Neural progenitor cell (in vitro differentiated cells): ENCODE measurements around the gene SPRED2. TPM values are rescaled to one million over a fixed set of nuclear protein-coding genes. Genes with fewer than 3 reads are reported as not detected.

Experiments used
- DNase-seq: peaks from one replicate; pipeline ENCODE4 v3.0.0-alpha.2; 2016; ENCODE audit warnings: low spot score
- H2AFZ ChIP-seq: fragments of 200-600 bp; sonication (generic); replicated peaks from 2 replicates; pipeline ENCODE4 v1.6.1; 2016; ENCODE audit warnings: antibody characterized with exemption
- H3F3A ChIP-seq: fragments of 200-600 bp; sonication (generic); 2 replicates; pipeline ENCODE4 v1.6.1; 2016; ENCODE audit warnings: antibody characterized with exemption, low read depth
- H3K27ac ChIP-seq: fragments of 200-600 bp; sonication (generic); 2 replicates; pipeline ENCODE4 v1.5.1; 2016; ENCODE audit warnings: mild to moderate bottlenecking
- H3K27me3 ChIP-seq: fragments of 200-600 bp; sonication (generic); 2 replicates; pipeline ENCODE4 v1.6.1; 2016; ENCODE audit warnings: mild to moderate bottlenecking, moderate library complexity
- H3K36me3 ChIP-seq: fragments of 200-600 bp; sonication (generic); 2 replicates; pipeline ENCODE4 v1.5.1; 2016
- H3K4me1 ChIP-seq: fragments of 200-600 bp; sonication (generic); 2 replicates; pipeline ENCODE4 v1.6.1; 2016; ENCODE audit warnings: mixed run types
- H3K4me2 ChIP-seq: fragments of 200-600 bp; sonication (generic); 2 replicates; pipeline ENCODE4 v1.6.1; 2016
- H3K4me3 ChIP-seq: fragments of 200-600 bp; sonication (generic); 2 replicates; pipeline ENCODE4 v1.5.1; 2016
- H3K79me2 ChIP-seq: fragments of 200-600 bp; sonication (generic); 2 replicates; pipeline ENCODE4 v1.6.1; 2016; ENCODE audit warnings: low read depth
- H3K9ac ChIP-seq: fragments of 200-600 bp; sonication (generic); 2 replicates; pipeline ENCODE4 v1.6.1; 2016
- H3K9me3 ChIP-seq: fragments of 200-600 bp; sonication (generic); 2 replicates; pipeline ENCODE4 v1.5.1; 2016; ENCODE audit warnings: low read depth
- H4K20me1 ChIP-seq: fragments of 200-600 bp; sonication (generic); 2 replicates; pipeline ENCODE4 v1.6.1; 2016; ENCODE audit warnings: low read depth
- H3K27ac Mint-ChIP-seq: 3 replicates; pipeline ENCODE4 v1.8.0; 2021; ENCODE audit warnings: mixed read lengths
- H3K27me3 Mint-ChIP-seq: 2 replicates; pipeline ENCODE4 v1.8.0; 2022; ENCODE audit warnings: low read depth, mild to moderate bottlenecking, inconsistent platforms, moderate library complexity, mixed read lengths; ENCODE audit not compliant: insufficient read depth
- H3K36me3 Mint-ChIP-seq: 3 replicates; pipeline ENCODE4 v1.8.0; 2021; ENCODE audit warnings: mixed read lengths
- H3K4me1 Mint-ChIP-seq: 3 replicates; pipeline ENCODE4 v1.8.0; 2021; ENCODE audit warnings: mixed read lengths
- H3K4me3 Mint-ChIP-seq: 3 replicates; pipeline ENCODE4 v1.8.0; 2021; ENCODE audit warnings: mild to moderate bottlenecking, moderate library complexity, mixed read lengths
- H3K9me3 Mint-ChIP-seq: 3 replicates; pipeline ENCODE4 v1.8.0; 2020; ENCODE audit warnings: mixed read lengths
- EZH2 ChIP-seq: fragments of 200-600 bp; sonication (generic); IDR thresholded peaks from 2 replicates; pipeline ENCODE4 v1.6.1; 2017; ENCODE audit warnings: antibody characterized with exemption, mild to moderate bottlenecking, moderate library complexity
- EZH2phosphoT487 ChIP-seq: fragments of 200-600 bp; sonication (generic); IDR thresholded peaks from 2 replicates; pipeline ENCODE4 v1.6.1; 2017; ENCODE audit warnings: antibody characterized with exemption
- total RNA-seq: library from RNA; depleted of rRNA; stranded (reverse); fragments of >200 nt; gene quantifications from 2 replicates; pipeline ENCODE4 v1.2.3, GENCODE V29; 2015; ENCODE audit warnings: low replicate concordance
- TF ChIP-seq, protein P1 (sequence below): fragments of 200-600 bp; sonication (generic); IDR thresholded peaks from 2 replicates; pipeline ENCODE4 v1.5.1; 2017; ENCODE audit warnings: antibody characterized with exemption, mild to moderate bottlenecking

The SPRED2 gene
- total RNA-seq, 1 donor from 2014 or later, result 11.6 TPM

DNA sequence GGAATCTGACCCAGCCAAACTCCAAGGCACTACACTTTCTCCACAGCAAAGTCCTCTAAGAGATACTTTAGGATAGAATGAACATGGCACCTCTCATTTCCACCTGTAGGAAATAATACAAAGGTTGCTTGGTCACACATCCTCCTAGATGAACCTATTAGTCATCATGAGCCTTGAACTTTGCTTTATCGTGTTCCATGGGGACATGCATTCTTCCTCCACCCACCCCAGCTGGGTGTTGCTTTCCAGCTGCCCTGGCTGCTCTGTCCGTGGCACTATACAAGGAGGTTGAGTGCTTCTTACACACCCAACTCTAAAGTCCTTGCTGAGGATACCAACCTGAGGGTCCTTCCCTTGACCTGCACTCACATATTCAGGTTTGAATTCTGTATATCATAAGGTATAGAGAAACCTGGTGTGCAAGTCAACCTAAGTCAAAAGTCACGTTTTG lies 52.7 kb downstream of the SPRED2 start:
- H3K4me3 ChIP-seq, result no peak overlapping the region
- H2AFZ ChIP-seq, result no peak overlapping the region
- no peak overlapping the region for H3K9ac ChIP-seq
- Mint-ChIP-seq H3K36me3 (peaks cover 12% of the 10 kb centered on the region), H3K27me3 (no peaks in the 10 kb centered on the region), H3K27ac (no peak overlapping the region), H3K4me3 (no peak overlapping the region), H3K9me3 (no peaks in the 10 kb centered on the region), H3K4me1 (peaks cover 26% of the 10 kb centered on the region)
- H3K27me3 ChIP-seq, result no peaks in the 10 kb centered on the region
- H3K9me3 ChIP-seq, result no peaks in the 10 kb centered on the region
- no peaks in the 10 kb centered on the region for H3K79me2 ChIP-seq
- DNase-seq, result no peak
- no peaks in the 10 kb centered on the region for H3K36me3 ChIP-seq
- no peak overlapping the region for H3K4me2 ChIP-seq
- H4K20me1 ChIP-seq, result peaks cover 53% of the 10 kb centered on the region
- no peak for TF ChIP-seq EZH2phosphoT487
- TF ChIP-seq, protein P1, sequence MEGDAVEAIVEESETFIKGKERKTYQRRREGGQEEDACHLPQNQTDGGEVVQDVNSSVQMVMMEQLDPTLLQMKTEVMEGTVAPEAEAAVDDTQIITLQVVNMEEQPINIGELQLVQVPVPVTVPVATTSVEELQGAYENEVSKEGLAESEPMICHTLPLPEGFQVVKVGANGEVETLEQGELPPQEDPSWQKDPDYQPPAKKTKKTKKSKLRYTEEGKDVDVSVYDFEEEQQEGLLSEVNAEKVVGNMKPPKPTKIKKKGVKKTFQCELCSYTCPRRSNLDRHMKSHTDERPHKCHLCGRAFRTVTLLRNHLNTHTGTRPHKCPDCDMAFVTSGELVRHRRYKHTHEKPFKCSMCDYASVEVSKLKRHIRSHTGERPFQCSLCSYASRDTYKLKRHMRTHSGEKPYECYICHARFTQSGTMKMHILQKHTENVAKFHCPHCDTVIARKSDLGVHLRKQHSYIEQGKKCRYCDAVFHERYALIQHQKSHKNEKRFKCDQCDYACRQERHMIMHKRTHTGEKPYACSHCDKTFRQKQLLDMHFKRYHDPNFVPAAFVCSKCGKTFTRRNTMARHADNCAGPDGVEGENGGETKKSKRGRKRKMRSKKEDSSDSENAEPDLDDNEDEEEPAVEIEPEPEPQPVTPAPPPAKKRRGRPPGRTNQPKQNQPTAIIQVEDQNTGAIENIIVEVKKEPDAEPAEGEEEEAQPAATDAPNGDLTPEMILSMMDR, result no peak
- no peak for TF ChIP-seq EZH2
- no peak overlapping the region for H3K27ac ChIP-seq
- H3F3A ChIP-seq, result no peaks in the 10 kb centered on the region
- H3K4me1 ChIP-seq, result peaks cover 10% of the 10 kb centered on the region

DNA sequence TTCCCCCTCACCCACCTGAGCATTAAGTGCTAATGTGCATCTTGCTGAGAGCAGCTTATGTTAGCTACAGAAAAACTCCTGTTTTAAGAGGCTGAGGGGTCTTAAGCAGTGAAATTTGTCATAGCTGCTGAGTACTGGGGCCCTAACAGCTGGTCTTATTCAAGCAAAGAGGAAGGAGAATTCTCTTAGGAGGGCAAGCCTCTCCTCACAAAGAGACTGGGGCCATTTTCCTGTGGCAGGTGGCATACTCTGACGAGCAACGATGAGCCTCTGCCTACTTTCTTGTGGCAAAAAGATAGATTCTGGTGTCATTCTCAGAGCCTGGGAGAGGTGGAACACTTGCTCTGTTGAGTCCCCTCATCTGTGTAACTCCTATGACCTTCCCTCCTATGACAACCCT lies 53.2 kb downstream of the SPRED2 start:
- no peak overlapping the region for H3K4me3 Mint-ChIP-seq
- TF ChIP-seq, protein P1, result no peak
- TF ChIP-seq EZH2phosphoT487, result no peak
- no peak for TF ChIP-seq EZH2
- no peak overlapping the region for H3K4me2 ChIP-seq
- H3K36me3 Mint-ChIP-seq, result peaks cover 9% of the 10 kb centered on the region
- H3K9me3 Mint-ChIP-seq, result no peaks in the 10 kb centered on the region
- H3K4me1 ChIP-seq, result peaks cover 10% of the 10 kb centered on the region
- H3K27ac Mint-ChIP-seq, result no peak overlapping the region
- H4K20me1 ChIP-seq, result peaks cover 56% of the 10 kb centered on the region
- DNase-seq, result no peak
- no peaks in the 10 kb centered on the region for H3K27me3 ChIP-seq
- no peaks in the 10 kb centered on the region for H3F3A ChIP-seq
- no peak overlapping the region for H3K4me3 ChIP-seq
- no peaks in the 10 kb centered on the region for H3K36me3 ChIP-seq
- H3K9ac ChIP-seq, result no peak overlapping the region
- no peaks in the 10 kb centered on the region for H3K79me2 ChIP-seq
- H3K9me3 ChIP-seq, result no peaks in the 10 kb centered on the region
- H3K27me3 Mint-ChIP-seq, result no peaks in the 10 kb centered on the region
- H3K27ac ChIP-seq, result no peak overlapping the region
- peaks cover 23% of the 10 kb centered on the region for H3K4me1 Mint-ChIP-seq
- H2AFZ ChIP-seq, result no peak overlapping the region

DNA sequence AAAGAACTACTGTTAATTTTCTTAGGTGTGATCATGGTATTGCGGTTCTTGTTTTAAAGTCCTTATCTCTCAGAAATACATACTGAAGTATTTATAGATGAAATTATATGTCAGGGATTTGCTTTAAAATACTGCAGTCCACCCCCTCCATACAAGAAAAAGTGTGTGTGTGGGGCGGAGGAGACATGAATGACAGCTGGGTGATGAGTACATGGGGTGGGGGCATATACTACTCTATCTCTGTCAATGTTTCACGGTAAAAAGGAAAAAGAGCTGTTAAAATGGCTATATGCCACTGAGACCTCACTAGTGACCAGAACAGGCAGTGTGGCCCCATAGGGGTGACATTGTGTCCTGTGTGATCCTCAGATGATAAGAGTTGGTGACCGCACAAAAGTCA lies 54.1 kb downstream of the SPRED2 start:
- Mint-ChIP-seq H3K27me3 (no peaks in the 10 kb centered on the region), H3K9me3 (no peaks in the 10 kb centered on the region), H3K4me3 (no peak overlapping the region), H3K4me1 (peaks cover 18% of the 10 kb centered on the region), H3K36me3 (peaks cover 10% of the 10 kb centered on the region), H3K27ac (no peak overlapping the region)
- H3K9me3 ChIP-seq, result no peaks in the 10 kb centered on the region
- H3K27ac ChIP-seq, result no peak overlapping the region
- no peaks in the 10 kb centered on the region for H3K36me3 ChIP-seq
- no peak overlapping the region for H3K4me3 ChIP-seq
- peaks cover 10% of the 10 kb centered on the region for H3K4me1 ChIP-seq
- H3K27me3 ChIP-seq, result no peaks in the 10 kb centered on the region
- H3K4me2 ChIP-seq, result no peak overlapping the region
- H3K9ac ChIP-seq, result no peak overlapping the region
- no peak overlapping the region for H2AFZ ChIP-seq
- TF ChIP-seq EZH2, result no peak
- no peak for TF ChIP-seq EZH2phosphoT487
- TF ChIP-seq, protein P1, result no peak
- no peaks in the 10 kb centered on the region for H3K79me2 ChIP-seq
- H4K20me1 ChIP-seq, result peaks cover 58% of the 10 kb centered on the region
- no peaks in the 10 kb centered on the region for H3F3A ChIP-seq
- DNase-seq, result no peak
